Osteoblast (primary cell): ENCODE measurements around the gene DLG2. TPM values are rescaled to one million over a fixed set of nuclear protein-coding genes. Genes with fewer than 3 reads are reported as not detected.

Source experiments
- DNase-seq: peaks from one replicate; pipeline ENCODE4 v3.0.0; 2011; ENCODE audit warnings: low spot score, mixed read lengths; ENCODE audit not compliant: insufficient read length; ENCODE audit errors: missing footprints
- H2AFZ ChIP-seq: 2 replicates; pipeline ENCODE4 v1.6.0; 2011; ENCODE audit warnings: mild to moderate bottlenecking, low read length
- H3K27ac ChIP-seq: 2 replicates; pipeline ENCODE4 v1.5.1; 2011; ENCODE audit warnings: mild to moderate bottlenecking, low read depth, low read length, moderate library complexity
- H3K27me3 ChIP-seq: 2 replicates; pipeline ENCODE4 v1.6.0; 2012; ENCODE audit warnings: mild to moderate bottlenecking, control low read depth, inconsistent platforms, low read length, moderate library complexity; ENCODE audit not compliant: insufficient read depth
- H3K36me3 ChIP-seq: 2 replicates; pipeline ENCODE4 v1.5.1; 2011; ENCODE audit warnings: mild to moderate bottlenecking, low read length, control low read depth, moderate library complexity; ENCODE audit not compliant: insufficient read depth
- H3K4me1 ChIP-seq: 2 replicates; pipeline ENCODE4 v1.5.1; 2011; ENCODE audit warnings: mild to moderate bottlenecking, low read length, control low read depth, moderate library complexity; ENCODE audit not compliant: insufficient read depth
- H3K4me2 ChIP-seq: 2 replicates; pipeline ENCODE4 v1.6.0; 2011; ENCODE audit warnings: mild to moderate bottlenecking, low read length; ENCODE audit not compliant: insufficient read depth
- H3K4me3 ChIP-seq: fragments of 200-600 bp; sonication (generic); 3 replicates; pipeline ENCODE4 v1.5.1; 2012; ENCODE audit warnings: mild to moderate bottlenecking, low read length, inconsistent platforms; ENCODE audit not compliant: insufficient read depth
- H3K79me2 ChIP-seq: 2 replicates; pipeline ENCODE4 v1.6.0; 2012; ENCODE audit warnings: mild to moderate bottlenecking, low read length, control low read depth, inconsistent platforms; ENCODE audit not compliant: insufficient read depth
- H3K9me3 ChIP-seq: 2 replicates; pipeline ENCODE4 v1.5.1; 2011; ENCODE audit warnings: low read depth, low read length, control low read depth
- H4K20me1 ChIP-seq: 2 replicates; pipeline ENCODE4 v1.6.0; 2012; ENCODE audit warnings: mild to moderate bottlenecking, low read length, control low read depth; ENCODE audit not compliant: insufficient read depth
- total RNA-seq: library from RNA; depleted of rRNA; stranded (reverse); fragments of >200 nt; gene quantifications from 2 replicates; pipeline ENCODE4 v1.2.3, GENCODE V29; 2012
- TF ChIP-seq, protein P1 (sequence below): IDR thresholded peaks from 2 replicates; pipeline ENCODE4 v1.5.1; 2011; ENCODE audit warnings: mild to moderate bottlenecking, low read depth, low read length, moderate library complexity; ENCODE audit errors: extremely low read depth

DLG2 gene
- total RNA-seq, 1 donor: 3.3 TPM

GRCh38 chr11:84763931-84764330 is 863.2 kb downstream of the DLG2 start:
- Histone ChIP-seq H3K9me3 (no peaks in the 10 kb centered on the region), H4K20me1 (no peaks in the 10 kb centered on the region), H3K27me3 (no peaks in the 10 kb centered on the region), H3K4me2 (no peak overlapping the region), H3K27ac (no peak overlapping the region), H2AFZ (no peak overlapping the region), H3K36me3 (no peaks in the 10 kb centered on the region), H3K4me3 (no peak overlapping the region), H3K4me1 (no peaks in the 10 kb centered on the region), H3K79me2 (no peaks in the 10 kb centered on the region)
- no peak for DNase-seq
- TF ChIP-seq, protein P1, sequence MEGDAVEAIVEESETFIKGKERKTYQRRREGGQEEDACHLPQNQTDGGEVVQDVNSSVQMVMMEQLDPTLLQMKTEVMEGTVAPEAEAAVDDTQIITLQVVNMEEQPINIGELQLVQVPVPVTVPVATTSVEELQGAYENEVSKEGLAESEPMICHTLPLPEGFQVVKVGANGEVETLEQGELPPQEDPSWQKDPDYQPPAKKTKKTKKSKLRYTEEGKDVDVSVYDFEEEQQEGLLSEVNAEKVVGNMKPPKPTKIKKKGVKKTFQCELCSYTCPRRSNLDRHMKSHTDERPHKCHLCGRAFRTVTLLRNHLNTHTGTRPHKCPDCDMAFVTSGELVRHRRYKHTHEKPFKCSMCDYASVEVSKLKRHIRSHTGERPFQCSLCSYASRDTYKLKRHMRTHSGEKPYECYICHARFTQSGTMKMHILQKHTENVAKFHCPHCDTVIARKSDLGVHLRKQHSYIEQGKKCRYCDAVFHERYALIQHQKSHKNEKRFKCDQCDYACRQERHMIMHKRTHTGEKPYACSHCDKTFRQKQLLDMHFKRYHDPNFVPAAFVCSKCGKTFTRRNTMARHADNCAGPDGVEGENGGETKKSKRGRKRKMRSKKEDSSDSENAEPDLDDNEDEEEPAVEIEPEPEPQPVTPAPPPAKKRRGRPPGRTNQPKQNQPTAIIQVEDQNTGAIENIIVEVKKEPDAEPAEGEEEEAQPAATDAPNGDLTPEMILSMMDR: no peak

DNA sequence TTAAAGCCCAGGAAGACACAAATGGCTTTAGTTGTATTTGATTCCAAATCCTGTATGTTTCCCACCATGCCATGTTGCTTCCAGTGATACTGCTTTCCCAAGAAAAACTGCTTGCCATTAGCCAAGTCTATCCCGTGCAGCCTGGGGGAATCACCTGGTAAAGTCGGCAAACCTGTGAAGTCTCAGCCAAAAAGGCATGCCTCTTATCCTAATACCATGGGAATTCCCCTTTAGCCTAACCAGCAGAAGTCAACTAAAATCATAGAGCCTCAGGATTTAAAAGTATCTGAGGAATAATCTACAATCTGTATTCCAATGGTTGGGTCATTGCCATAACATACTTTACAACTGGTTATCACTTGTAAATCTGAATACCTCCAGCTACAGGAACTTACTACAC is 869.4 kb downstream of the DLG2 start:
- no peaks in the 10 kb centered on the region for H4K20me1 ChIP-seq
- no peaks in the 10 kb centered on the region for H3K27me3 ChIP-seq
- H3K36me3 ChIP-seq: no peaks in the 10 kb centered on the region
- no peaks in the 10 kb centered on the region for H3K9me3 ChIP-seq
- H2AFZ ChIP-seq: no peak overlapping the region
- H3K4me2 ChIP-seq: no peak overlapping the region
- no peak for DNase-seq
- no peak overlapping the region for H3K4me3 ChIP-seq
- TF ChIP-seq, protein P1: no peak
- no peaks in the 10 kb centered on the region for H3K4me1 ChIP-seq
- no peak overlapping the region for H3K27ac ChIP-seq
- H3K79me2 ChIP-seq: no peaks in the 10 kb centered on the region

- Histone ChIP-seq H3K27me3 (no peaks in the 10 kb centered on the region), H3K4me2 (no peak overlapping the region), H3K4me3 (no peak overlapping the region), H3K4me1 (no peaks in the 10 kb centered on the region), H3K36me3 (no peaks in the 10 kb centered on the region), H3K9me3 (no peaks in the 10 kb centered on the region), H3K79me2 (no peaks in the 10 kb centered on the region), H2AFZ (no peak overlapping the region), H4K20me1 (no peaks in the 10 kb centered on the region), H3K27ac (no peak overlapping the region)
- no peak for DNase-seq
- TF ChIP-seq, protein P1: no peak
Observed at GRCh38 chr11:84751371-84751770, 875.8 kb downstream of the DLG2 start.

- no peaks in the 10 kb centered on the region for H4K20me1 ChIP-seq
- no peaks in the 10 kb centered on the region for H3K27me3 ChIP-seq
- no peaks in the 10 kb centered on the region for H3K4me1 ChIP-seq
Observed at GRCh38 chr11:84747871-84748270, 879.3 kb downstream of the DLG2 start.

More at GRCh38 chr11:84747871-84748270, 879.3 kb downstream of the DLG2 start:
- Histone ChIP-seq H3K4me2 (no peak overlapping the region), H3K4me3 (no peak overlapping the region), H2AFZ (no peak overlapping the region), H3K9me3 (no peaks in the 10 kb centered on the region), H3K79me2 (no peaks in the 10 kb centered on the region), H3K27ac (no peak overlapping the region), H3K36me3 (no peaks in the 10 kb centered on the region)
- no peak for DNase-seq
- TF ChIP-seq, protein P1: no peak
